Activated T-helper 17 cell treated with anti-CD3 and anti-CD28 coated beads, Interleukin-2, amount 50 U/mL, for 72 hours (primary cell): ENCODE data around the gene LDLRAP1. TPM values are rescaled to one million over a fixed set of nuclear protein-coding genes. Genes with fewer than 3 reads are reported as not detected.

ENCODE experiments used
- ATAC-seq: fragments of 150-1000 bp; cut with Tn5 transposase; replicated peaks from 2 replicates; pipeline ENCODE4 v1.10.0; 2021; ENCODE audit warnings: mild to moderate bottlenecking, moderate library complexity
- H3K27ac Mint-ChIP-seq: one replicate; pipeline ENCODE4 v1.8.0; 2022; ENCODE audit warnings: mixed read lengths
- H3K27me3 Mint-ChIP-seq: one replicate; pipeline ENCODE4 v1.8.0; 2022; ENCODE audit warnings: mixed read lengths
- H3K36me3 Mint-ChIP-seq: one replicate; pipeline ENCODE4 v1.8.0; 2022; ENCODE audit warnings: low read depth, mild to moderate bottlenecking, mixed read lengths
- H3K4me1 Mint-ChIP-seq: one replicate; pipeline ENCODE4 v1.8.0; 2022; ENCODE audit warnings: mixed read lengths
- H3K4me3 Mint-ChIP-seq: one replicate; pipeline ENCODE4 v1.8.0; 2022; ENCODE audit warnings: mild to moderate bottlenecking, mixed read lengths
- H3K9me3 Mint-ChIP-seq: one replicate; pipeline ENCODE4 v1.8.0; 2022; ENCODE audit warnings: mixed read lengths
- total RNA-seq, 2 donors: library from RNA; stranded (reverse); gene quantifications; one replicate each; pipeline ENCODE4 v1.2.3, GENCODE V29; 2022

LDLRAP1 gene
- total RNA-seq, 2 donors from 2014 or later, result 6.7 to 10.3 TPM

DNA sequence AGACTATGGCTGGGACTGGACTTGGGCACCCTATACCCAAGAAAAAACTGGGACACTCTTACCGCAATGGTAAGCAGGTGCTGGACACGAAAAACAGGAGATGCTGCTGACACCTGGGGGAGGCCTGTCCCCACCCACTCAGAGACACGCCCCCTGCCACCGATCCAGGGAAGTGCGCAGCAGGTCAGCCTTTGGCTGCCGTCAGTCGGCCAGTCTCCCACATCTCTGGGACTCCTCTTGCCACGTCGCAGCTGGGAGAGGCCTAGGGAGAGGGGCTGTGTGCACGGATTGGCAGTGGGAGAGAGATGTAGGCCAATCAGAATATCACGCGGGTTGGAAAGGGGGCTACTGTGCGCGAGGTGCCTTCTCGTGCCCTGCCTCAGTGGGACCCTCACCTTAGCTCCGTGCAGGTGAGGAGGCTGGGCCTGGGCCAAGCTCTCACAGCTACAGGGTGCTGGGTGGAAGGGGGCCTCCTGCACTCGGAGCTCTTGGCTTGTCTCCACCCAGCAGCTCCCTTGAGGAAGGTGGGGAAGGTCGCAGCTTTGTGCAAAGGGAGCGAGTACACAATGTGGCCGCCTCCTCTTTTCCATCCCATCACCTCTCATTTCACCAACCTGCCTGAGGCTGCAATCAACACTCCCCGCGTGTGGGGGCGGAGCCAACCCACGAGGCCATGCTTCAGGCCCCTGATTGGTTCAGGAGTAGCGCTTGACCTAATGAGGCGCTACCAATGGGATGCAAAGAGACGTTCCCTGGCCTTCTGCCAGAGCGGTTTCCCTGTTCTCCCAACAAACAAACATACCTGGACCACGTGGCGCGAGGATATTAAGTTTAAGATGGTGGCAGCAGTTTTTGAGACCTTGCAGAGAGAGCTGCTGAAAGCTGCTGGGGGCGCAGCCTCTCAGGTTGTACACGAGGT is 25.7 kb upstream of the LDLRAP1 start:
- Mint-ChIP-seq H3K36me3 (no peaks in the 10 kb centered on the region), H3K4me1 (no peaks in the 10 kb centered on the region), H3K27ac (no peak overlapping the region), H3K27me3 (no peaks in the 10 kb centered on the region), H3K9me3 (no peaks in the 10 kb centered on the region), H3K4me3 (no peak overlapping the region)
- ATAC-seq, result no peak

- H3K27ac Mint-ChIP-seq, result no peak overlapping the region
- H3K4me1 Mint-ChIP-seq, result no peaks in the 10 kb centered on the region
- H3K4me3 Mint-ChIP-seq, result no peak overlapping the region
- H3K36me3 Mint-ChIP-seq, result no peaks in the 10 kb centered on the region
- no peaks in the 10 kb centered on the region for H3K9me3 Mint-ChIP-seq
- H3K27me3 Mint-ChIP-seq, result no peaks in the 10 kb centered on the region
- peak; percentile 72 for ATAC-seq
Observed at GRCh38 chr1:25519624-25520023, 23.8 kb upstream of the LDLRAP1 start.

GRCh38 chr1:25520446-25521061 is 22.9 kb upstream of the LDLRAP1 start:
- Mint-ChIP-seq H3K36me3 (no peaks in the 10 kb centered on the region), H3K27ac (peak overlapping the region; percentile 68), H3K9me3 (no peaks in the 10 kb centered on the region)

GRCh38 chr1:25522031-25522655 is 21.3 kb upstream of the LDLRAP1 start:
- Mint-ChIP-seq H3K27me3 (no peaks in the 10 kb centered on the region), H3K9me3 (no peaks in the 10 kb centered on the region), H3K4me3 (no peak overlapping the region), H3K27ac (no peak overlapping the region), H3K4me1 (no peaks in the 10 kb centered on the region), H3K36me3 (no peaks in the 10 kb centered on the region)
- ATAC-seq, result no peak

More at GRCh38 chr1:25520446-25521061, 22.9 kb upstream of the LDLRAP1 start:
- peak; percentile 60 for ATAC-seq
- no peak overlapping the region for H3K4me3 Mint-ChIP-seq
- H3K4me1 Mint-ChIP-seq, result no peaks in the 10 kb centered on the region
- H3K27me3 Mint-ChIP-seq, result no peaks in the 10 kb centered on the region

DNA sequence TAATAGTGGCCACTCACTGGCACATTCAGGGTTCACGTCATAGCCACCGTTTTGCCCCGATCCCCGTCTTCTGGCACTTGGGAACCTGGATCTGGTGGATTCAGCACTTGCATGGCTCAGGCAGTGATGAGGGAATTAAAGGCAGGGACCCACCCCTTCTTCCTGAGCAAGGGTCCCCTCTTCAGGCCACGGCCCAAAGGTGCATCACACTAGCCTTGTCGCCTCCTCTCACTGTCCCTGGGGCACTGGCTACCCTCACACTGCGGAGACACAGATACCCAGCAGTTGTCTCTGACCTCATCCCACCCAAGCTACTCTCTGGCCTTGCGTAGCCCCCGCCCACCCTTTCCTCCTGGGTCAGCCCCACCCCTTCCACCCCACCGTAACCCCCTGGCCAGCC is 19.9 kb upstream of the LDLRAP1 start:
- H3K36me3 Mint-ChIP-seq, result no peaks in the 10 kb centered on the region
- H3K27ac Mint-ChIP-seq, result no peak overlapping the region
- H3K4me3 Mint-ChIP-seq, result no peak overlapping the region
- ATAC-seq, result no peak
- H3K27me3 Mint-ChIP-seq, result no peaks in the 10 kb centered on the region
- no peaks in the 10 kb centered on the region for H3K9me3 Mint-ChIP-seq
- no peaks in the 10 kb centered on the region for H3K4me1 Mint-ChIP-seq

DNA sequence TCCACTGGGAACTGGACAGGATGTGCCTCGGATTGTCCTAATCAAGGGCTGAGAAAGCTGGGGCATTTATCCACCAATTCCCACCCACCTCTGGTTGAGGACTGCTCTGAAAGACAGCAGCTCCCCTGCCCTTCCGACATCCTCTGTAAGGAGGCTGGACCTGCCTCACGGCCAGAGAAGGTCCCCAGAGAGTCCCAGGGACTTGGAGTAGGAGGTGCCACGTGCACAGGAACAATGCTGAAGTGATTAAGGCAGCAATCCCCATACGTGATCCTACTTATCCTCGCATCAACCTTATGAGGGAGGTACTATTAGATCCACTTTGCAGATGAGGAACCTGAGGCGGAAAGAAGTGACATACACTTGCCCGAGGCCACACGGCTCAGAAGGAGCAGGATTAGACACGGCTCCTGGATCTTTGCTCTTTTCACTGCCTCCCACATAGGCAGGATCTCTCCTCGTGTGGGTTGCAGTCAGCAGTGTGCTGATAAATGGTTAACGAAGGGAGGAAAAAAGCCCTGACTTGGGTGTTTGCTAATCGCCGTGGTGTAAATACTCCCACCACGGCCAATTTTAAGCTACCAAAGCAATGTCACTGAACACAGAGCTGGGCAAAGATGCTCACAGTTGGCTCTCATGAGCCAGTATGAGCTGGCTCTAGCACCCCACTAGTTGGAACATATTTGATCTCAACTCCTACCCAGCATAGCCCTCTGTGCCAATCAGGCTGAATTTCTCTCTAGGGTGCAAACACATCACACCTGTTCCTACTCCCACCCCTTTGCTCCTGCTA is 18.6 kb upstream of the LDLRAP1 start:
- no peaks in the 10 kb centered on the region for H3K36me3 Mint-ChIP-seq
- H3K9me3 Mint-ChIP-seq, result no peaks in the 10 kb centered on the region
- no peak for ATAC-seq
- H3K4me3 Mint-ChIP-seq, result no peak overlapping the region
- H3K27ac Mint-ChIP-seq, result no peak overlapping the region
- no peaks in the 10 kb centered on the region for H3K27me3 Mint-ChIP-seq
- H3K4me1 Mint-ChIP-seq, result no peaks in the 10 kb centered on the region

DNA sequence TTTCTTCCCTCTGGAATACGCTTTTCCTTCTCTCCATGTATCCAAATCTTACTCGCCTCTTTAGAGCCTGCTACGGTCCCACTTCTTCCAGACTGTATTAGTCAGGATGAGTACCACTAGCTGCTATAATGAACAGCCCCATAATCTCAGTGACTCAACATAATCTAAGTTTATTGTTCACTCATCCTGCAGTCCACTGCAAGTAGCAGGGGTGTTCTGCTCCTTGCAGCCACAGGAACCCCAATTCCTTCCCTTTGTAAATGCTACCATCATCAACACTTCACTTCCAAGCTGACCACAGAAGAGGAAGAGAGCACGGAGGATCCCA is 18.1 kb upstream of the LDLRAP1 start:
- no peak for ATAC-seq
- Mint-ChIP-seq H3K4me3 (no peak overlapping the region), H3K27me3 (no peaks in the 10 kb centered on the region), H3K4me1 (no peaks in the 10 kb centered on the region), H3K36me3 (no peaks in the 10 kb centered on the region), H3K27ac (no peak overlapping the region), H3K9me3 (no peaks in the 10 kb centered on the region)

- Mint-ChIP-seq H3K4me1 (no peaks in the 10 kb centered on the region), H3K27ac (no peak overlapping the region), H3K36me3 (no peaks in the 10 kb centered on the region), H3K4me3 (no peak overlapping the region), H3K9me3 (no peaks in the 10 kb centered on the region), H3K27me3 (no peaks in the 10 kb centered on the region)
- ATAC-seq, result no peak
Observed at GRCh38 chr1:25526753-25527152, 16.7 kb upstream of the LDLRAP1 start.

DNA sequence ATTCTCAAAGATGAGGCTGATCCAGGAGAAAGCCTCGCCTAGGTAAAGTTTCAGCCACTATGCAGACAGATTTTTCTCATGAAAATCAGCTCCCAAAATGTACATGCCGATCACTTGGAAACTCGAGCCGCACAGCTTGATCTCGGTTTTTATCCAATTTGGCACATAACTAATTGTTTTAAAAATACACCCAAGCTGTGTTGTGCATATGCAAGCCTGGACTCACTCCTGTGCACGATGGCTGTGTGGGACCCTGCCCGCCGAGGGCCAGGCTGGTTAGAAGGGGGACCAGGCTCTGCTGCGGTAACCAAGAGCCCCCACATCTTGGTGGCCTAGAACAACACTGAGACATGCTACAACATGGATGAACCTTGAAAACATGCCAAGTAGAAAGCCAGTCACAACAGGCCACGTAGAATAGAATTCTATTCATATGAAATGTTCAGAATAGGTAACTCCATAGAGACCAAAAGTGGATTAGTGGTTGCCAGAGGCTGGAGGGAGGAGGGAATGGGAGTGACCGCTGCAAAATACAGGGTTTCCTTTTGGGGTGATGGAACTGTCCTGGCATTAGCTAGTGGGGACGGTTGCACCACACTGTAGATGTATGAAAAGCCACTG is 16.1 kb upstream of the LDLRAP1 start:
- no peak for ATAC-seq

GRCh38 chr1:25527946-25528595 is 15.3 kb upstream of the LDLRAP1 start:
- no peak for ATAC-seq
- H3K27ac Mint-ChIP-seq, result no peak overlapping the region
- no peak overlapping the region for H3K4me3 Mint-ChIP-seq
- H3K36me3 Mint-ChIP-seq, result no peaks in the 10 kb centered on the region
- H3K27me3 Mint-ChIP-seq, result no peaks in the 10 kb centered on the region
- H3K4me1 Mint-ChIP-seq, result no peaks in the 10 kb centered on the region
- no peaks in the 10 kb centered on the region for H3K9me3 Mint-ChIP-seq

More for the DNA sequence above, 16.1 kb upstream of the LDLRAP1 start:
- Mint-ChIP-seq H3K27me3 (no peaks in the 10 kb centered on the region), H3K9me3 (no peaks in the 10 kb centered on the region), H3K4me1 (no peaks in the 10 kb centered on the region), H3K36me3 (no peaks in the 10 kb centered on the region), H3K4me3 (no peak overlapping the region), H3K27ac (no peak overlapping the region)

- no peak for ATAC-seq
- Mint-ChIP-seq H3K27ac (no peak overlapping the region), H3K9me3 (no peaks in the 10 kb centered on the region), H3K4me1 (no peaks in the 10 kb centered on the region), H3K4me3 (no peak overlapping the region), H3K27me3 (no peaks in the 10 kb centered on the region), H3K36me3 (no peaks in the 10 kb centered on the region)
Observed at GRCh38 chr1:25528881-25529517, 14.4 kb upstream of the LDLRAP1 start.

GRCh38 chr1:25529518-25530185 is 13.8 kb upstream of the LDLRAP1 start:
- Mint-ChIP-seq H3K4me1 (no peaks in the 10 kb centered on the region), H3K27ac (no peak overlapping the region), H3K27me3 (no peaks in the 10 kb centered on the region), H3K4me3 (no peak overlapping the region), H3K9me3 (no peaks in the 10 kb centered on the region), H3K36me3 (no peaks in the 10 kb centered on the region)
- peak; percentile 19 for ATAC-seq
